ENCODE measurements around the gene STK32B.

Gene STK32B

GRCh38 chr4:5338531-5338930, 287.3 kb downstream of the STK32B start:
- in situ Hi-C loops (cut with HindIII; ENCODE audit: low sequenced_read_pairs) = no loop called here
- H3K4me3 ChIP-seq (ENCODE audit: low read depth, low read length) = no peak overlapping the region
- no peak for DNase-seq (ENCODE audit: low read depth)
- TF ChIP-seq, protein P1, sequence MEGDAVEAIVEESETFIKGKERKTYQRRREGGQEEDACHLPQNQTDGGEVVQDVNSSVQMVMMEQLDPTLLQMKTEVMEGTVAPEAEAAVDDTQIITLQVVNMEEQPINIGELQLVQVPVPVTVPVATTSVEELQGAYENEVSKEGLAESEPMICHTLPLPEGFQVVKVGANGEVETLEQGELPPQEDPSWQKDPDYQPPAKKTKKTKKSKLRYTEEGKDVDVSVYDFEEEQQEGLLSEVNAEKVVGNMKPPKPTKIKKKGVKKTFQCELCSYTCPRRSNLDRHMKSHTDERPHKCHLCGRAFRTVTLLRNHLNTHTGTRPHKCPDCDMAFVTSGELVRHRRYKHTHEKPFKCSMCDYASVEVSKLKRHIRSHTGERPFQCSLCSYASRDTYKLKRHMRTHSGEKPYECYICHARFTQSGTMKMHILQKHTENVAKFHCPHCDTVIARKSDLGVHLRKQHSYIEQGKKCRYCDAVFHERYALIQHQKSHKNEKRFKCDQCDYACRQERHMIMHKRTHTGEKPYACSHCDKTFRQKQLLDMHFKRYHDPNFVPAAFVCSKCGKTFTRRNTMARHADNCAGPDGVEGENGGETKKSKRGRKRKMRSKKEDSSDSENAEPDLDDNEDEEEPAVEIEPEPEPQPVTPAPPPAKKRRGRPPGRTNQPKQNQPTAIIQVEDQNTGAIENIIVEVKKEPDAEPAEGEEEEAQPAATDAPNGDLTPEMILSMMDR (IDR thresholded peaks at IDR 0.05; ENCODE audit: low read depth, low read length, missing control alignments) = no peak

- no peak overlapping the region for H3K4me3 ChIP-seq (ENCODE audit: low read depth, low read length)
- in situ Hi-C loops (cut with HindIII; ENCODE audit: low sequenced_read_pairs) = no loop called here
- no peak for DNase-seq (ENCODE audit: low read depth)
- TF ChIP-seq, protein P1 (IDR thresholded peaks at IDR 0.05; ENCODE audit: low read depth, low read length, missing control alignments) = no peak
Observed at GRCh38 chr4:5340991-5341451, 289.7 kb downstream of the STK32B start.

GRCh38 chr4:5341526-5341925, 290.2 kb downstream of the STK32B start:
- in situ Hi-C loops (cut with HindIII; ENCODE audit: low sequenced_read_pairs) = no loop called here
- no peak overlapping the region for H3K4me3 ChIP-seq (ENCODE audit: low read depth, low read length)
- TF ChIP-seq, protein P1 (IDR thresholded peaks at IDR 0.05; ENCODE audit: low read depth, low read length, missing control alignments) = no peak
- DNase-seq (ENCODE audit: low read depth) = no peak

GRCh38 chr4:5355846-5356245, 304.6 kb downstream of the STK32B start:
- in situ Hi-C loops (cut with HindIII; ENCODE audit: low sequenced_read_pairs) = no loop called here
- TF ChIP-seq, protein P1 (IDR thresholded peaks at IDR 0.05; ENCODE audit: low read depth, low read length, missing control alignments) = no peak
- no peak overlapping the region for H3K4me3 ChIP-seq (ENCODE audit: low read depth, low read length)
- DNase-seq (ENCODE audit: low read depth) = no peak

DNA sequence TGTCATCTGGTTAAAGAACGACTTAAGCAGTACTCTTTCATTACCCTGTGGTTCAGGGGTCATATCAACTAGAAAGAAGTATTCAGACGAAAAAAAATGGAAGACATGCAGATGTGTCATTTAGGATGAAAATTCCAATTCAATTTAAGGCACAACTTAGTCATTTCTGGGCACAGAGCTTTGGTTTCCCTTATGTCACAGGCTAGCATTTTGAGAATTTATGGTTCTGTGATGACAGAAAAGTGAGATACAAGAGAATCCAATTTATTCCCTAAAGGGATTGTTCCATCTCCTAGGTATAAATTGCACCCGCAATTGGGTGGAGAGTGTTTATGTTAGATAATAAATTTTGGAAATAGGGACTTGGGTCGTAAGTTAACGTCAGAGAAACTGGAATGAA, 306.6 kb downstream of the STK32B start:
- in situ Hi-C loops (cut with HindIII; ENCODE audit: low sequenced_read_pairs) = no loop called here
- DNase-seq (ENCODE audit: low read depth) = no peak
- no peak overlapping the region for H3K4me3 ChIP-seq (ENCODE audit: low read depth, low read length)
- TF ChIP-seq, protein P1 (IDR thresholded peaks at IDR 0.05; ENCODE audit: low read depth, low read length, missing control alignments) = no peak

GRCh38 chr4:5361968-5362367, 310.7 kb downstream of the STK32B start:
- H3K4me3 ChIP-seq (ENCODE audit: low read depth, low read length) = no peak overlapping the region
- DNase-seq (ENCODE audit: low read depth) = no peak
- in situ Hi-C loops (cut with HindIII; ENCODE audit: low sequenced_read_pairs) = no loop called here
- TF ChIP-seq, protein P1 (IDR thresholded peaks at IDR 0.05; ENCODE audit: low read depth, low read length, missing control alignments) = no peak

DNA sequence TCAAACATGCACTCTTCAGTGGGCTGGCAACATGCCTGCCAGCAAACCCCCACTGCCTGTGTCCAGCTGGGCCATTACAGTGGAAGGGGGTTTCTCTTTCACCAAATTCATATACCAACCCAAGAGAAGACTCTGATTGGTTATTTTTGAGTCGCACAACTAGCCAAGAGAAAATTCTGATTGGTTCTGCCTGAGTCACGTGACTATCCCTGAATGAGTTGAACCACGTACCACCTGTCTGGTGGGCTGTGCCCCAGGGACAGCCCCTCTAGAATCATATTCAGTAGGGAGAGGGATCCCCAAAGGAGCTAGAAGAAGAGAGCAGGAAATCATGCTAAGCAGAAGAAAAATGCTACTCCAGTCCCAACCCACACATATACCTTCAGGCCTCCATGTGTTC, 313.1 kb downstream of the STK32B start:
- no peak for DNase-seq (ENCODE audit: low read depth)
- H3K4me3 ChIP-seq (ENCODE audit: low read depth, low read length) = no peak overlapping the region
- TF ChIP-seq, protein P1 (IDR thresholded peaks at IDR 0.05; ENCODE audit: low read depth, low read length, missing control alignments) = no peak
- in situ Hi-C loops (cut with HindIII; ENCODE audit: low sequenced_read_pairs) = no loop called here

Measured in astrocyte of the cerebellum (primary cell).